ENCODE results near the gene ABCB9.

- TF ChIP-seq EZH2 (IDR thresholded peaks at IDR 0.05) (no peak), CTCF (IDR thresholded peaks at IDR 0.05 in 2 of 3, conservative IDR thresholded peaks at IDR 0.05 in 1 of 3; ENCODE audit: borderline replicate concordance in 1 of 3, insufficient read depth in 1 of 3, low read depth in 2 of 3, low read length in 2 of 3) (no peak), ATF3 (IDR thresholded peaks at IDR 0.05) (no peak), EZH2phosphoT487 (IDR thresholded peaks at IDR 0.05; ENCODE audit: borderline replicate concordance) (no peak), POLR2AphosphoS5 (IDR thresholded peaks at IDR 0.05; ENCODE audit: low read depth, low read length) (no peak), SRF (IDR thresholded peaks at IDR 0.05; ENCODE audit: low read depth) (no peak), POLR2A (IDR thresholded peaks at IDR 0.05; ENCODE audit: borderline replicate concordance, extremely low read depth, insufficient read depth, insufficient read length) (no peak), SP1 (IDR thresholded peaks at IDR 0.05; ENCODE audit: low read depth) (no peak), EGR1 (IDR thresholded peaks at IDR 0.05; ENCODE audit: low read depth) (no peak), JUND (IDR thresholded peaks at IDR 0.05) (no peak), ZFX (IDR thresholded peaks at IDR 0.05) (no peak), SIN3A (IDR thresholded peaks at IDR 0.05; ENCODE audit: low read depth) (no peak), CEBPB (IDR thresholded peaks at IDR 0.05; ENCODE audit: low read depth) (no peak)
- TF ChIP-seq, protein P1, sequence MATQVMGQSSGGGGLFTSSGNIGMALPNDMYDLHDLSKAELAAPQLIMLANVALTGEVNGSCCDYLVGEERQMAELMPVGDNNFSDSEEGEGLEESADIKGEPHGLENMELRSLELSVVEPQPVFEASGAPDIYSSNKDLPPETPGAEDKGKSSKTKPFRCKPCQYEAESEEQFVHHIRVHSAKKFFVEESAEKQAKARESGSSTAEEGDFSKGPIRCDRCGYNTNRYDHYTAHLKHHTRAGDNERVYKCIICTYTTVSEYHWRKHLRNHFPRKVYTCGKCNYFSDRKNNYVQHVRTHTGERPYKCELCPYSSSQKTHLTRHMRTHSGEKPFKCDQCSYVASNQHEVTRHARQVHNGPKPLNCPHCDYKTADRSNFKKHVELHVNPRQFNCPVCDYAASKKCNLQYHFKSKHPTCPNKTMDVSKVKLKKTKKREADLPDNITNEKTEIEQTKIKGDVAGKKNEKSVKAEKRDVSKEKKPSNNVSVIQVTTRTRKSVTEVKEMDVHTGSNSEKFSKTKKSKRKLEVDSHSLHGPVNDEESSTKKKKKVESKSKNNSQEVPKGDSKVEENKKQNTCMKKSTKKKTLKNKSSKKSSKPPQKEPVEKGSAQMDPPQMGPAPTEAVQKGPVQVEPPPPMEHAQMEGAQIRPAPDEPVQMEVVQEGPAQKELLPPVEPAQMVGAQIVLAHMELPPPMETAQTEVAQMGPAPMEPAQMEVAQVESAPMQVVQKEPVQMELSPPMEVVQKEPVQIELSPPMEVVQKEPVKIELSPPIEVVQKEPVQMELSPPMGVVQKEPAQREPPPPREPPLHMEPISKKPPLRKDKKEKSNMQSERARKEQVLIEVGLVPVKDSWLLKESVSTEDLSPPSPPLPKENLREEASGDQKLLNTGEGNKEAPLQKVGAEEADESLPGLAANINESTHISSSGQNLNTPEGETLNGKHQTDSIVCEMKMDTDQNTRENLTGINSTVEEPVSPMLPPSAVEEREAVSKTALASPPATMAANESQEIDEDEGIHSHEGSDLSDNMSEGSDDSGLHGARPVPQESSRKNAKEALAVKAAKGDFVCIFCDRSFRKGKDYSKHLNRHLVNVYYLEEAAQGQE (IDR thresholded peaks at IDR 0.05; ENCODE audit: low read depth) = no peak
Measured at GRCh38 chr12:122886161-122886560, 80.1 kb downstream of the ABCB9 start.

Data from HCT116 (cell line).